Astrocyte of the spinal cord (primary cell): ENCODE data around the gene MIER2.

Experiments used
- DNase-seq: peaks from one replicate; pipeline ENCODE4 v3.0.0; 2011; ENCODE audit warnings: low read depth, low spot score
- H3K4me3 ChIP-seq: 2 replicates; pipeline ENCODE4 v1.5.1; 2011; ENCODE audit warnings: low read depth, mild to moderate bottlenecking, low read length, moderate library complexity
- CTCF ChIP-seq: IDR thresholded peaks from 2 replicates; pipeline ENCODE4 v1.5.1; 2012; ENCODE audit warnings: low read depth, mild to moderate bottlenecking, low read length, inconsistent platforms
- in situ Hi-C: cut with HindIII; loops from 2 replicates; pipeline ENCODE4 v1.10.0; 2017; ENCODE audit warnings: low sequenced_read_pairs

The MIER2 gene

GRCh38 chr19:367561-367960, 23.0 kb upstream of the MIER2 start:
- no peak for DNase-seq
- in situ Hi-C loops, result no loop called here
- no peak overlapping the region for H3K4me3 ChIP-seq
- TF ChIP-seq CTCF, result no peak

- no peak for TF ChIP-seq CTCF
- no peak for DNase-seq
- H3K4me3 ChIP-seq, result no peak overlapping the region
- in situ Hi-C loops, result no loop called here
These were observed 22.4 kb upstream of the MIER2 start for GRCh38 chr19:366951-367350.

GRCh38 chr19:366205-366783, 21.7 kb upstream of the MIER2 start:
- no peak overlapping the region for H3K4me3 ChIP-seq
- no peak for DNase-seq
- no peak for TF ChIP-seq CTCF
- in situ Hi-C loops, result no loop called here

GRCh38 chr19:364496-365287, 20.1 kb upstream of the MIER2 start:
- no peak overlapping the region for H3K4me3 ChIP-seq
- no peak for DNase-seq
- TF ChIP-seq CTCF, result no peak
- in situ Hi-C loops, result no loop called here

- DNase-seq, result no peak
- no peak overlapping the region for H3K4me3 ChIP-seq
- in situ Hi-C loops, result no loop called here
- no peak for TF ChIP-seq CTCF
These were observed 18.1 kb upstream of the MIER2 start for GRCh38 chr19:362683-363082.

- in situ Hi-C loops, result no loop called here
- no peak for DNase-seq
- no peak for TF ChIP-seq CTCF
- no peak overlapping the region for H3K4me3 ChIP-seq
These were observed 17.6 kb upstream of the MIER2 start for GRCh38 chr19:362154-362553.
